HCT116 (cell line): ENCODE results near the gene MAU2. TPM values are rescaled to one million over a fixed set of nuclear protein-coding genes. Genes with fewer than 3 reads are reported as not detected.

Source experiments
- ATAC-seq: fragments of 200-7000 bp; cut with Tn5 transposase; 2 replicates; pipeline ENCODE4 v1.9.1; 2020; ENCODE audit warnings: mild to moderate bottlenecking, moderate library complexity
- BruUV-seq: library from RNA; stranded (reverse); fragments of 400-500 nt; replicated peaks from 2 replicates; lab custom pipeline; 2021; lab: Mats Ljungman, UMichigan
- CTCF ChIA-PET: fragments of 300-600 bp; sonication (Branson Sonifier 250); formaldehyde crosslinking; loops from one replicate; lab custom pipeline; 2021; ENCODE audit warnings: antibody characterized with exemption; lab: Charles Lee
- POLR2A ChIA-PET: fragments of 300-600, 350-600 bp; sonication (Branson Sonifier 250); formaldehyde crosslinking; loops from one replicate; lab custom pipeline; 2021; ENCODE audit warnings: antibody characterized with exemption; lab: Charles Lee
- RAD21 ChIA-PET, 2 experiments: fragments of 300-600 bp; sonication (Branson Sonifier 250); formaldehyde crosslinking; loops; one replicate each; lab custom pipeline; 2023; ENCODE audit warnings: low total read pairs in 2 of 2; ENCODE audit not compliant: uncharacterized antibody in 2 of 2, unreplicated experiment in 2 of 2, low non-redundant PET in 1 of 2; lab: Charles Lee
- DNase-seq: peaks from one replicate; pipeline ENCODE4 v3.0.0-alpha.2; 2010; ENCODE audit warnings: low read depth, low spot score
- H2AFZ ChIP-seq: fragments of 200-600 bp; shearing (Covaris generic), sonication (generic); 2 replicates; pipeline ENCODE4 v1.6.1; 2017; ENCODE audit warnings: low read depth, mixed run types, mixed read lengths, antibody characterized with exemption, low read length; ENCODE audit not compliant: poor library complexity, severe bottlenecking
- H3K27ac ChIP-seq: 2 replicates; pipeline ENCODE4 v1.5.1; 2012; ENCODE audit warnings: low read depth, low read length
- H3K27me3 ChIP-seq: fragments of 200-600 bp; sonication (generic); 2 replicates; pipeline ENCODE4 v1.6.1; 2016; ENCODE audit warnings: mixed run types, low read length, mixed read lengths; ENCODE audit not compliant: insufficient read depth
- H3K36me3 ChIP-seq, 2 experiments: fragments of 200-500 bp in 1 of 2; fragments of 200-600 bp in 1 of 2; sonication (Bioruptor generic) in 1 of 2; sonication (generic) in 1 of 2; 2 replicates each; pipeline versions ENCODE4 v1.5.1 to v1.6.1; 2014 to 2016; ENCODE audit warnings: low read length in 2 of 2, inconsistent platforms in 1 of 2, mixed read lengths in 1 of 2, mixed run types in 1 of 2; ENCODE audit not compliant: insufficient read depth in 2 of 2, control insufficient read depth in 1 of 2
- H3K4me1 ChIP-seq, 2 experiments: fragments of 200-600 bp in 1 of 2; sonication (generic) in 1 of 2; 2 replicates each; pipeline versions ENCODE4 v1.5.1 to v1.6.1; 2012 to 2017; ENCODE audit warnings: low read length in 2 of 2, inconsistent platforms in 1 of 2, mild to moderate bottlenecking in 1 of 2, mixed read lengths in 1 of 2, mixed run types in 1 of 2, moderate library complexity in 1 of 2; ENCODE audit not compliant: insufficient read depth in 2 of 2, control insufficient read depth in 1 of 2
- H3K4me2 ChIP-seq: fragments of 200-600 bp; sonication (generic); 2 replicates; pipeline ENCODE4 v1.6.1; 2017; ENCODE audit warnings: mixed run types, low read length, mixed read lengths
- H3K4me3 ChIP-seq, 2 experiments: fragments of 200-600 bp in 1 of 2; sonication (generic) in 1 of 2; replicated peaks in 1 of 2; 2 replicates each; pipeline ENCODE4 v1.5.1; 2011 to 2016; ENCODE audit warnings: low read length in 2 of 2, control low read depth in 1 of 2, low read depth in 1 of 2, mild to moderate bottlenecking in 1 of 2, mixed read lengths in 1 of 2, mixed run types in 1 of 2
- H3K79me2 ChIP-seq: fragments of 200-600 bp; sonication (generic); 2 replicates; pipeline ENCODE4 v1.6.1; 2017; ENCODE audit warnings: mild to moderate bottlenecking, mixed run types, low read length, moderate library complexity, mixed read lengths; ENCODE audit not compliant: insufficient read depth
- H3K9ac ChIP-seq: fragments of 200-600 bp; sonication (generic); 2 replicates; pipeline ENCODE4 v1.6.1; 2016; ENCODE audit warnings: low read length, mixed read lengths
- H3K9me2 ChIP-seq: fragments of 200-600 bp; sonication (generic), shearing (Covaris generic); 2 replicates; pipeline ENCODE4 v1.6.1; 2017; ENCODE audit warnings: mixed run types, mild to moderate bottlenecking, moderate library complexity; ENCODE audit not compliant: insufficient read depth
- H3K9me3 ChIP-seq, 2 experiments: fragments of 200-500 bp in 1 of 2; fragments of 200-600 bp in 1 of 2; sonication (Bioruptor generic) in 1 of 2; sonication (generic) in 1 of 2; 2 replicates each; pipeline ENCODE4 v1.6.1; 2014 to 2017; ENCODE audit warnings: low read length in 2 of 2, mixed read lengths in 2 of 2, inconsistent platforms in 1 of 2, low read depth in 1 of 2, mild to moderate bottlenecking in 1 of 2, mixed run types in 1 of 2, moderate library complexity in 1 of 2; ENCODE audit not compliant: control insufficient read depth in 1 of 2, insufficient read depth in 1 of 2
- H4K20me1 ChIP-seq: fragments of 200-600 bp; sonication (generic), shearing (Covaris generic); 2 replicates; pipeline ENCODE4 v1.6.1; 2017; ENCODE audit warnings: mixed run types, mild to moderate bottlenecking, moderate library complexity; ENCODE audit not compliant: insufficient read depth
- CBX3 ChIP-seq: IDR thresholded peaks from 2 replicates; pipeline ENCODE4 v1.6.1; 2012; ENCODE audit warnings: low read depth
- CEBPB ChIP-seq: IDR thresholded peaks from 2 replicates; pipeline ENCODE4 v1.6.1; 2012; ENCODE audit warnings: low read depth
- EGR1 ChIP-seq: IDR thresholded peaks from 2 replicates; pipeline ENCODE4 v1.6.1; 2012; ENCODE audit warnings: low read depth
- EZH2phosphoT487 ChIP-seq: fragments of 200-600 bp; IDR thresholded peaks from 2 replicates; pipeline ENCODE4 v1.6.1; 2018; ENCODE audit warnings: antibody characterized with exemption, borderline replicate concordance
- FOSL1 ChIP-seq: IDR thresholded peaks from 2 replicates; pipeline ENCODE4 v1.6.1; 2012; ENCODE audit warnings: low read depth
- JUND ChIP-seq: IDR thresholded peaks from 2 replicates; pipeline ENCODE4 v1.6.1; 2012
- POLR2A ChIP-seq: IDR thresholded peaks from 2 replicates; pipeline ENCODE4 v1.7.0; 2011; ENCODE audit warnings: borderline replicate concordance; ENCODE audit not compliant: insufficient read depth, insufficient read length; ENCODE audit errors: extremely low read depth
- POLR2AphosphoS5 ChIP-seq: IDR thresholded peaks from 2 replicates; pipeline ENCODE4 v1.6.1; 2011; ENCODE audit warnings: mild to moderate bottlenecking, low read depth, low read length, moderate library complexity
- RAD21 ChIP-seq: IDR thresholded peaks from 2 replicates; pipeline ENCODE4 v1.6.1; 2012; ENCODE audit warnings: low read depth, mild to moderate bottlenecking
- REST ChIP-seq: IDR thresholded peaks from 2 replicates; pipeline ENCODE4 v1.6.1; 2012; ENCODE audit warnings: low read depth
- SRF ChIP-seq: IDR thresholded peaks from 2 replicates; pipeline ENCODE4 v1.6.1; 2012; ENCODE audit warnings: low read depth
- TCF7L2 ChIP-seq: IDR thresholded peaks from 2 replicates; pipeline ENCODE4 v1.7.0; 2011; ENCODE audit warnings: borderline replicate concordance, inconsistent platforms; ENCODE audit not compliant: insufficient read depth, insufficient read length; ENCODE audit errors: extremely low read depth
- YY1 ChIP-seq: IDR thresholded peaks from 2 replicates; pipeline ENCODE4 v1.6.1; 2011; ENCODE audit warnings: low read length, low read depth, moderate library complexity, mild to moderate bottlenecking; ENCODE audit not compliant: insufficient replicate concordance; ENCODE audit errors: extremely low read depth
- ZBTB33 ChIP-seq: IDR thresholded peaks from 2 replicates; pipeline ENCODE4 v1.6.1; 2011; ENCODE audit warnings: mild to moderate bottlenecking, low read length, moderate library complexity; ENCODE audit not compliant: insufficient replicate concordance; ENCODE audit errors: extremely low read depth
- ZFX ChIP-seq: fragments of 450-650 bp; IDR thresholded peaks from 2 replicates; pipeline ENCODE4 v1.6.1; 2017
- ZNF274 ChIP-seq: fragments of 200-500 bp; sonication (Bioruptor generic); IDR thresholded peaks from 2 replicates; pipeline ENCODE4 v1.6.1; 2014; ENCODE audit warnings: mild to moderate bottlenecking, low read depth, low read length, inconsistent platforms
- intact Hi-C: fragments of 100-400 bp; cut with micrococcal nuclease; formaldehyde crosslinking; loops from 2 replicates; pipeline ENCODE4 v1.10.0; 2022
- total RNA-seq: library from RNA; stranded (reverse); gene quantifications from one replicate; pipeline ENCODE4 v1.2.1, GENCODE V29; 2021; ENCODE audit not compliant: unreplicated experiment
- TF ChIP-seq, protein P1 (sequence below): IDR thresholded peaks from 2 replicates; pipeline ENCODE4 v1.6.1; 2012
- TF ChIP-seq, protein P2 (sequence below), 3 experiments: fragments of 200-600 bp in 1 of 3; sonication (generic) in 1 of 3; IDR thresholded peaks in 2 of 3; conservative IDR thresholded peaks in 1 of 3; 2 replicates each; pipeline ENCODE4 v1.5.1; 2012 to 2017; ENCODE audit warnings: low read depth in 2 of 3, low read length in 2 of 3, antibody characterized with exemption in 1 of 3, borderline replicate concordance in 1 of 3, control low read depth in 1 of 3, mild to moderate bottlenecking in 1 of 3, mixed read lengths in 1 of 3, mixed run types in 1 of 3, moderate library complexity in 1 of 3; ENCODE audit not compliant: insufficient read depth in 1 of 3
- TF ChIP-seq, protein P3 (sequence below): IDR thresholded peaks from 2 replicates; pipeline ENCODE4 v1.6.1; 2012

Gene MAU2
- total RNA-seq, 1 experiment from 2014 or later, result 36.2 TPM

- no peaks in the 10 kb centered on the region for H4K20me1 ChIP-seq
- no peaks in the 10 kb centered on the region for H3K4me1 ChIP-seq
- H3K4me2 ChIP-seq, result no peak overlapping the region
- TF ChIP-seq ZNF274, result no peak
- TF ChIP-seq RAD21, result no peak
- TF ChIP-seq, protein P1, sequence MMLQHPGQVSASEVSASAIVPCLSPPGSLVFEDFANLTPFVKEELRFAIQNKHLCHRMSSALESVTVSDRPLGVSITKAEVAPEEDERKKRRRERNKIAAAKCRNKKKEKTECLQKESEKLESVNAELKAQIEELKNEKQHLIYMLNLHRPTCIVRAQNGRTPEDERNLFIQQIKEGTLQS, result no peak
- TF ChIP-seq EZH2phosphoT487, result no peak
- no peak for TF ChIP-seq REST
- TF ChIP-seq CEBPB, result no peak
- TF ChIP-seq, protein P2, sequence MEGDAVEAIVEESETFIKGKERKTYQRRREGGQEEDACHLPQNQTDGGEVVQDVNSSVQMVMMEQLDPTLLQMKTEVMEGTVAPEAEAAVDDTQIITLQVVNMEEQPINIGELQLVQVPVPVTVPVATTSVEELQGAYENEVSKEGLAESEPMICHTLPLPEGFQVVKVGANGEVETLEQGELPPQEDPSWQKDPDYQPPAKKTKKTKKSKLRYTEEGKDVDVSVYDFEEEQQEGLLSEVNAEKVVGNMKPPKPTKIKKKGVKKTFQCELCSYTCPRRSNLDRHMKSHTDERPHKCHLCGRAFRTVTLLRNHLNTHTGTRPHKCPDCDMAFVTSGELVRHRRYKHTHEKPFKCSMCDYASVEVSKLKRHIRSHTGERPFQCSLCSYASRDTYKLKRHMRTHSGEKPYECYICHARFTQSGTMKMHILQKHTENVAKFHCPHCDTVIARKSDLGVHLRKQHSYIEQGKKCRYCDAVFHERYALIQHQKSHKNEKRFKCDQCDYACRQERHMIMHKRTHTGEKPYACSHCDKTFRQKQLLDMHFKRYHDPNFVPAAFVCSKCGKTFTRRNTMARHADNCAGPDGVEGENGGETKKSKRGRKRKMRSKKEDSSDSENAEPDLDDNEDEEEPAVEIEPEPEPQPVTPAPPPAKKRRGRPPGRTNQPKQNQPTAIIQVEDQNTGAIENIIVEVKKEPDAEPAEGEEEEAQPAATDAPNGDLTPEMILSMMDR (IDR thresholded peaks at IDR 0.05 in 2 of 3, conservative IDR thresholded peaks at IDR 0.05 in 1 of 3; ENCODE audit: borderline replicate concordance in 1 of 3, insufficient read depth in 1 of 3, low read depth in 2 of 3, low read length in 2 of 3), result no peak
- TF ChIP-seq FOSL1, result no peak
- TF ChIP-seq YY1, result no peak
- no peak for TF ChIP-seq POLR2AphosphoS5
- TF ChIP-seq TCF7L2, result no peak
- no peak for TF ChIP-seq CBX3
- no peak for TF ChIP-seq EGR1
- TF ChIP-seq SRF, result no peak
- TF ChIP-seq POLR2A, result no peak
- TF ChIP-seq JUND, result no peak
- no peak for TF ChIP-seq ZFX
- TF ChIP-seq, protein P3, sequence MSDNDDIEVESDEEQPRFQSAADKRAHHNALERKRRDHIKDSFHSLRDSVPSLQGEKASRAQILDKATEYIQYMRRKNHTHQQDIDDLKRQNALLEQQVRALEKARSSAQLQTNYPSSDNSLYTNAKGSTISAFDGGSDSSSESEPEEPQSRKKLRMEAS, result no peak
- TF ChIP-seq ZBTB33, result no peak
- RAD21 ChIA-PET, result no interaction called here
- BruUV-seq, result no TSS peak
- no peak overlapping the region for H2AFZ ChIP-seq
- no peaks in the 10 kb centered on the region for H3K27me3 ChIP-seq
- no peak overlapping the region for H3K27ac ChIP-seq
- H3K36me3 ChIP-seq, result peaks cover 23% of the 10 kb centered on the region in 2 experiments; a peak in 3 of 4 replicates
- no peaks in the 10 kb centered on the region for H3K9me3 ChIP-seq
- CTCF ChIA-PET, result interaction anchor here (1.6 kb wide), 1 partner anchor 193 kb away, joined by 3 read pairs; no protein-coding TSS in a partner anchor
- no peak overlapping the region for H3K9ac ChIP-seq
- intact Hi-C loops, result loop anchor here (10.0 kb wide), 1 partner anchor 296 kb away; no protein-coding TSS in a partner anchor
- no peak for ATAC-seq
- H3K4me3 ChIP-seq, result no peak overlapping the region
- no peak for DNase-seq
- POLR2A ChIA-PET, result no interaction called here
- H3K9me2 ChIP-seq, result no peaks in the 10 kb centered on the region
- H3K79me2 ChIP-seq, result no peaks in the 10 kb centered on the region
Observed at GRCh38 chr19:19341026-19341425, 20.4 kb downstream of the MAU2 start.
